Transverse colon (tissue), 4 donors: Measurements from ENCODE around the gene TCP11. TPM values are rescaled to one million over a fixed set of nuclear protein-coding genes. Genes with fewer than 3 reads are reported as not detected.

Source experiments
- DNase-seq: peaks from one replicate; pipeline ENCODE4 v3.0.0-alpha.2; 2019
- H3K27ac ChIP-seq, 4 donors: fragments of 200-600 bp; sonication (generic); 2 replicates each; pipeline ENCODE4 v1.5.1; 2016 to 2018; ENCODE audit warnings: inconsistent platforms in 4 of 4
- H3K27me3 ChIP-seq: fragments of 200-600 bp; sonication (generic); 2 replicates; pipeline ENCODE4 v1.5.1; 2017; ENCODE audit warnings: inconsistent platforms
- H3K36me3 ChIP-seq, 4 donors: fragments of 200-600 bp; sonication (generic); 2 replicates each; pipeline ENCODE4 v1.5.1; 2017 to 2019; ENCODE audit warnings: inconsistent platforms in 4 of 4
- H3K4me1 ChIP-seq, 4 donors: fragments of 200-600 bp; sonication (generic); 2 replicates each; pipeline ENCODE4 v1.5.1; 2017 to 2020; ENCODE audit warnings: inconsistent platforms in 4 of 4
- H3K4me3 ChIP-seq, 4 donors: fragments of 200-600 bp; sonication (generic); 1 replicate in 1 of 4; 2 replicates in 3 of 4; pipeline versions ENCODE4 v1.5.1 to v1.6.1; 2017 to 2019; ENCODE audit warnings: inconsistent platforms in 4 of 4
- H3K9me3 ChIP-seq, 2 donors: fragments of 200-600 bp; sonication (generic); 2 replicates each; pipeline ENCODE4 v1.5.1; 2017 to 2019; ENCODE audit warnings: inconsistent platforms in 2 of 2
- CTCF ChIP-seq, 5 experiments: fragments of 200-600 bp in 3 of 5; fragments of 450-650 bp in 2 of 5; sonication (generic) in 3 of 5; IDR thresholded peaks; 1 replicate in 2 of 5; 2 replicates in 3 of 5; pipeline ENCODE4 v1.5.1; 2016 to 2017; ENCODE audit warnings: antibody characterized with exemption in 5 of 5, inconsistent platforms in 3 of 5, mild to moderate bottlenecking in 2 of 5, moderate library complexity in 1 of 5
- EP300 ChIP-seq: sonication (generic); formaldehyde crosslinking; IDR thresholded peaks from one replicate; pipeline ENCODE4 v1.6.1; 2017; ENCODE audit warnings: antibody characterized with exemption, low read depth
- POLR2A ChIP-seq: fragments of 450-650 bp; IDR thresholded peaks from one replicate; pipeline ENCODE4 v1.6.1; 2016; ENCODE audit warnings: antibody characterized with exemption, mild to moderate bottlenecking, moderate library complexity
- POLR2AphosphoS5 ChIP-seq, 3 donors: sonication (generic); formaldehyde crosslinking; IDR thresholded peaks; one replicate each; pipeline ENCODE4 v1.6.1; 2016; ENCODE audit warnings: antibody characterized with exemption in 3 of 3
- WGBS, 2 donors: methylation state at CpG; one replicate each; pipeline ENCODE4 v1.1.5; 2018; ENCODE audit warnings: low coverage in 1 of 2; 5-methylcytosine and 5-hydroxymethylcytosine counted together
- in situ Hi-C, 4 donors: fragments of 200-750 bp; cut with MboI; loops; one replicate each; pipeline versions ENCODE4 v1.15.0 to v1.15.1; 2017; ENCODE audit warnings: low sequenced_read_pairs in 3 of 4, low pct_ligation_motif_present in 1 of 4, low pct_unique_long_range_greater_than_20kb in 1 of 4
- intact Hi-C: fragments of 100-400 bp; cut with DNase I; formaldehyde crosslinking; loops from one replicate; pipeline ENCODE4 v1.15.1; 2023; ENCODE audit warnings: low total_unique reads
- total RNA-seq, 4 donors: library from RNA; depleted of rRNA; stranded (reverse); fragments of >200 nt; gene quantifications; one replicate each; pipeline ENCODE4 v1.1.0, GENCODE V29; 2016

TCP11 gene
- total RNA-seq, 4 donors from 2014 or later = 0.96 TPM; not detected in 3

DNA sequence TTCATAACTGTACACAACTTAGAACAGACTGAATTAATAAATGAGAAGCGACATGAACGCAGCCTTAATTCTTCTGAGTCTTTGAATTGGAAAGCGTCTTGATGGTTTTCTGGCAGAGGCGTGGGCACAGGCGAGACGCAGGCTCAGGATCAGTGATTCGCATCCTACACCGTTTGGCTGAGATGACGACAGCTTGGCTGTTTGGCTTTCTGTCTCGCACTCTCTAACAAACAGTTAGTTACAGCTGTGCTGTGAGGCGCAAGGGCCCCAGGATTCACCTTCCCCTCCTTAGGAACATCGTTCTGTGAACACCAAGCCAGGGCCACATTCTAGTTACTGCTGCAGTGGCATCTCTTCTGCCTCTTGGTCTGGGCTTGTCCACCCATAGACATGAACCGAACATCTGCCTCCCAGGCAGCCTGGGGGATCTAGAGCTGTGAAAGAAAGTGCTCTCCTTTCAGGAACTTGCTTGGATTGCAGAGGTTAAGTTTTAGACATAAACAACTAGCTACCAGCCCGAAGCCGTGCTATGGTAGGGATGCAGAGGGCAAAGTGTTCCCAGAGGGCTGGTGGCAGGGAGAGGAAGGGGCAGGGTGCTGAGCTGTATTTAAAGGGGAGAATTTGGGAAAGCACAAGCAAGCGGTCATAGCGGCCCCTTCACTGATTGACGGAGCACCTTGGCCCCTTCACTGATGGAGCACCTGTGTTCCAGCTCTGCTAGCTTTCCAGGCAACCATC is 49.6 kb downstream of the TCP11 start:
- Histone ChIP-seq H3K9me3 (no peaks in the 10 kb centered on the region), H3K27ac (peak overlapping the region; percentile 32 to 71 (median 60)), H3K4me1 (peaks cover 0 to 43% (median 20%) of the 10 kb centered on the region in 4 donors), H3K27me3 (no peaks in the 10 kb centered on the region), H3K4me3 (no peak overlapping the region), H3K36me3 (peaks cover 0 to 14% (median 4%) of the 10 kb centered on the region in 4 donors)
- TF ChIP-seq CTCF (IDR thresholded peaks at IDR 0.05) (no peak), POLR2AphosphoS5 (IDR thresholded peaks at IDR 0.05) (no peak), POLR2A (no peak), EP300 (no peak)
- intact Hi-C loops = no loop called here
- in situ Hi-C loops = no loop called here
- DNase-seq = no peak
- 70 to 85% methylated on average over 2 to 18 of the region's 18 CpGs for WGBS, 2 donors

GRCh38 chr6:35090734-35091133 is 50.4 kb downstream of the TCP11 start:
- 69 to 100% methylated on average over 3 to 10 of the region's 10 CpGs for whole genome bisulfite sequencing, 2 donors
- H3K36me3 ChIP-seq = peaks cover 0 to 20% (median 7%) of the 10 kb centered on the region in 4 donors
- H3K27me3 ChIP-seq = no peaks in the 10 kb centered on the region
- in situ Hi-C loops = no loop called here
- no peak overlapping the region for H3K4me3 ChIP-seq
- no peak for DNase-seq
- H3K9me3 ChIP-seq = no peaks in the 10 kb centered on the region
- TF ChIP-seq POLR2AphosphoS5 (IDR thresholded peaks at IDR 0.05) = no peak
- TF ChIP-seq EP300 = no peak
- no peak for TF ChIP-seq CTCF (IDR thresholded peaks at IDR 0.05)
- TF ChIP-seq POLR2A = no peak
- peak overlapping the region; percentile 32 to 71 (median 60) for H3K27ac ChIP-seq
- peaks cover 0 to 36% (median 15%) of the 10 kb centered on the region in 4 donors for H3K4me1 ChIP-seq
- intact Hi-C loops = no loop called here

DNA sequence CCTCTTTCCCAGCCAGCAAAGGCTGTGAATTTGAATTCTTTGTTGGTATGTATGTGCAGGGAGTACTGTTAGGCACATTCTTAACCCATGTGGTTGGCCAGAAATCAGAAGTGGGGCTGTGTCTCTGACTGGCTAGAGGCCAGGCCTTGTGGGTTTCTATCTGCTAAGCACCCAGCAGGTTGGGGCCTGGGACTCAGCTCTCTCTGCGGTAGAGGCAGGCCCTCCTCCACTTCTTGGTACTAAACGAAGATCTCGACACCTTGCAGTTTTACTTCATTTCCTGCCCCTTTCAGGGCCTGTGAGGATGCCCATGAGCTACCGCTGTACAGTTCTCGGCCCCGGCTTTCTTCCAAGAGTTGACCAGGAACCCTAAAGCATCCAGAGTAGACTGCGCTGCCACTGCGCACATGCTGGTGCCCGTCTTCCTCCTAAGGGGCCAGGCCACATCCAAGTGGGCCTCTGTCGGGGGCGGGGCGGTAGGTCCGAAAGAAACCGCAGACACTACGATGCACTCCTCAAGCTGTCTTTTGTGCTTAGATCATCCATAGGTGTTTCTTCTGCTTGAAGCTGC is 51.1 kb downstream of the TCP11 start:
- peak overlapping the region; percentile 32 to 71 (median 60) for H3K27ac ChIP-seq
- in situ Hi-C loops (no loop called here), intact Hi-C loops (loop anchor here (10.0 kb wide), 1 partner anchor 75 kb away; no protein-coding TSS in a partner anchor)
- TF ChIP-seq EP300 (no peak), CTCF (IDR thresholded peaks at IDR 0.05) (no peak), POLR2AphosphoS5 (IDR thresholded peaks at IDR 0.05) (no peak), POLR2A (no peak)
- peaks cover 0 to 32% (median 13%) of the 10 kb centered on the region in 4 donors for H3K4me1 ChIP-seq
- H3K4me3 ChIP-seq = no peak overlapping the region
- DNase-seq = no peak
- no peaks in the 10 kb centered on the region for H3K27me3 ChIP-seq
- peaks cover 0 to 27% (median 8%) of the 10 kb centered on the region in 4 donors for H3K36me3 ChIP-seq
- WGBS, 2 donors = 91 to 100% methylated on average over 4 to 15 of the region's 15 CpGs
- H3K9me3 ChIP-seq = no peaks in the 10 kb centered on the region

- WGBS, 2 donors = 94% methylated on average over 19 of the region's 19 CpGs; no CpG with 5 or more reads in 1 of the 2 donors
- Histone ChIP-seq H3K4me1 (peaks cover 0 to 32% (median 13%) of the 10 kb centered on the region in 4 donors), H3K27ac (peak overlapping the region; percentile 32 to 71 (median 60)), H3K9me3 (no peaks in the 10 kb centered on the region), H3K4me3 (no peak overlapping the region), H3K27me3 (no peaks in the 10 kb centered on the region), H3K36me3 (peaks cover 0 to 31% (median 11%) of the 10 kb centered on the region in 4 donors)
- DNase-seq = no peak
- in situ Hi-C loops (no loop called here), intact Hi-C loops (loop anchor here (10.0 kb wide), 1 partner anchor 75 kb away; no protein-coding TSS in a partner anchor)
- no peak for TF ChIP-seq EP300
- no peak for TF ChIP-seq POLR2AphosphoS5 (IDR thresholded peaks at IDR 0.05)
- no peak for TF ChIP-seq CTCF (IDR thresholded peaks at IDR 0.05)
- TF ChIP-seq POLR2A = no peak
These were observed 51.8 kb downstream of the TCP11 start for GRCh38 chr6:35089216-35089934.
